Thoracic aorta (tissue), 2 donors: Measurements from ENCODE around the gene ST6GAL1. TPM values are rescaled to one million over a fixed set of nuclear protein-coding genes. Genes with fewer than 3 reads are reported as not detected.

Source experiments
- ATAC-seq: fragments of 150-250 bp; one replicate; pipeline ENCODE4 v1.8.0; 2017; ENCODE audit warnings: low read depth; ENCODE audit not compliant: insufficient number of reproducible peaks, low FRiP score
- DNase-seq: peaks from one replicate; pipeline ENCODE4 v3.0.0-alpha.2; 2020; ENCODE audit warnings: low spot score
- H3K27ac ChIP-seq, 2 donors: fragments of 200-600 bp; sonication (generic); 1 replicate in 1 of 2; 2 replicates in 1 of 2; pipeline ENCODE4 v1.5.1; 2016; ENCODE audit warnings: mild to moderate bottlenecking in 2 of 2, moderate library complexity in 2 of 2
- H3K27me3 ChIP-seq: fragments of 200-600 bp; sonication (generic); replicated peaks from 2 replicates; pipeline ENCODE4 v1.6.0; 2016; ENCODE audit warnings: mild to moderate bottlenecking; ENCODE audit not compliant: insufficient read depth
- H3K36me3 ChIP-seq: fragments of 200-600 bp; sonication (generic); one replicate; pipeline ENCODE4 v1.5.1; 2016
- H3K4me1 ChIP-seq, 2 donors: fragments of 200-600 bp; sonication (generic); 1 replicate in 1 of 2; 2 replicates in 1 of 2; pipeline versions ENCODE4 v1.5.1 to v1.6.0; 2016; ENCODE audit warnings: low read depth in 2 of 2, mild to moderate bottlenecking in 1 of 2; ENCODE audit not compliant: control insufficient read depth in 1 of 2
- H3K4me3 ChIP-seq: fragments of 200-600 bp; sonication (generic); 2 replicates; pipeline ENCODE4 v1.5.1; 2016; ENCODE audit warnings: mild to moderate bottlenecking
- H3K9me3 ChIP-seq: fragments of 200-600 bp; sonication (generic); 2 replicates; pipeline ENCODE4 v1.5.1; 2016
- total RNA-seq, 2 donors: library from RNA; depleted of rRNA; stranded (reverse); fragments of >200 nt; gene quantifications; one replicate each; pipeline versions ENCODE4 v1.1.0 to v1.2.3, GENCODE V29; 2016
- TF ChIP-seq, protein P1 (sequence below): fragments of 200-600 bp; sonication (generic); IDR thresholded peaks from one replicate; pipeline ENCODE4 v1.5.1; 2019; ENCODE audit warnings: antibody characterized with exemption

Gene ST6GAL1
- total RNA-seq, 2 donors from 2014 or later, result 89.5 to 141 TPM

DNA sequence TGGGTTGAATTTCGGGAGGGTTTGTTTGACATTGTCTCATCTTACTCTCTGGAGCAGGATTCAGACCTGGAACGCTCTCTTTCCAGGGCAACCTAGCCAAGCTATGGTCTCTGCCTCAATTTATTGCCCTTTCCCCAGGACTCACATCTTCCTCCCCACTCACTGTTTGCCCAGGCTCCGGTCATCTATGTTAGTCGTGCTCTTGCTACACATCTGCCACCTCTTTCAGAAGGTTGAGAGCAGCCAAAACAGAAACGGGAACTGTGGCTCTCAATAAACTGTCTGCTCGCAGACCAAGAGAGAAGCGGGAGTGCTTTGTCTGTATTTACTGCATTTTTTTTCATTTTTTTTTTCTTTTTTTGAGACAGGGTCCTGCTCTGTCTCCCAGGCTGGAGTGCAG lies 81.6 kb downstream of the ST6GAL1 start:
- TF ChIP-seq, protein P1, sequence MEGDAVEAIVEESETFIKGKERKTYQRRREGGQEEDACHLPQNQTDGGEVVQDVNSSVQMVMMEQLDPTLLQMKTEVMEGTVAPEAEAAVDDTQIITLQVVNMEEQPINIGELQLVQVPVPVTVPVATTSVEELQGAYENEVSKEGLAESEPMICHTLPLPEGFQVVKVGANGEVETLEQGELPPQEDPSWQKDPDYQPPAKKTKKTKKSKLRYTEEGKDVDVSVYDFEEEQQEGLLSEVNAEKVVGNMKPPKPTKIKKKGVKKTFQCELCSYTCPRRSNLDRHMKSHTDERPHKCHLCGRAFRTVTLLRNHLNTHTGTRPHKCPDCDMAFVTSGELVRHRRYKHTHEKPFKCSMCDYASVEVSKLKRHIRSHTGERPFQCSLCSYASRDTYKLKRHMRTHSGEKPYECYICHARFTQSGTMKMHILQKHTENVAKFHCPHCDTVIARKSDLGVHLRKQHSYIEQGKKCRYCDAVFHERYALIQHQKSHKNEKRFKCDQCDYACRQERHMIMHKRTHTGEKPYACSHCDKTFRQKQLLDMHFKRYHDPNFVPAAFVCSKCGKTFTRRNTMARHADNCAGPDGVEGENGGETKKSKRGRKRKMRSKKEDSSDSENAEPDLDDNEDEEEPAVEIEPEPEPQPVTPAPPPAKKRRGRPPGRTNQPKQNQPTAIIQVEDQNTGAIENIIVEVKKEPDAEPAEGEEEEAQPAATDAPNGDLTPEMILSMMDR, result no peak
- Histone ChIP-seq H3K27me3 (no peaks in the 10 kb centered on the region), H3K9me3 (no peaks in the 10 kb centered on the region), H3K36me3 (no peaks in the 10 kb centered on the region), H3K4me1 (peaks cover 24 to 51% of the 10 kb centered on the region in 2 donors), H3K27ac (peak overlapping the region; percentile 48 to 56), H3K4me3 (no peak overlapping the region)
- ATAC-seq (no peak), DNase-seq (no peak)

DNA sequence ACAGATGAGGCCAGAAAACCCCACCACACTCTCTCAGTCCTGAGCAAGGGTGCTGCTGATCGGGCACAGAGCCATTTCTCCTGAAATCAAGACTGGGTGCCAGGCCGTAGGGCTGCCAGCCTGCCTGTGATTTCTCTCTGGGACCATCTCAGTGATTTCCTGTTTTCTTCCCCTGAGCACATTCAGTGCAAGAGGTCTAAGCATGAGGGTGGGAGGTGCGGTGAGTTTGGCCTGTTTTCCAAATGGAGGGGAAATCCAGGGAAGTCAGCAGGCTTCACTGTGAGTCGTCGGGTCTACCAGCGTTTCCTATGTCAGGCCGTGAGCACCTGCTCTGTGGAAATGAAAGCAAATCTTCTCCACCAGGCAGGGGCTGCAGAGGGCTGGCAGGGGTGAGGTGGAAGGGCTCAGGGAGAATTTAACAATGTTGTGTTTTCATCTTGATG lies 82.3 kb downstream of the ST6GAL1 start:
- H3K27ac ChIP-seq, result peak overlapping the region; percentile 48 to 56

DNA sequence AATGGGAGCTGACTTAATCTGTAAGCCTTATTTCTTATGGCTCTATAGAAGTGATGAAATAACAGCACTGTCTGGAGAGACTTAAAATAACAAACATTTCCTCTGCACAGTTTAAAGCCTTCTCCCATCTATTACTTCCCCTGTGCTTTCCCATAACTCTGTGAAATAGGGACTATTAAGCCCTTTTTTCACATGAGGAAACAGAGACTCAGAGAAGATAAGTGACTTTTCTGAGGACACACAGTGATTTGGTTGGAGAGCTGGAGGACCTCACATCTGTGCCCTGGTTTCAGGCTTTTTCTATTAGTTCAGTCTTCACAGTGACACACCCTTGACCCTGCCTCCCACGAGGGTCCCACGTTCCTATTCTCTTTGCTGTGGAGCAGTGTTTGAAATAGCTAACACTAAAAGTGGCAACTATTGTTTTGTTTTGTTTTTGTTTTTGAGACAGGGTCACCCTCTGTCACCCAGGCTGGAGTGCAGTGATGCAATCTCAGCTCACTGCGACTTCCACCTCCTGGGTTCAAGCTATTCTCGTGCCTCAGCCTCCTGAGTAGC lies 82.9 kb downstream of the ST6GAL1 start:
- Histone ChIP-seq H3K4me3 (peak overlapping the region; percentile 37), H3K27me3 (no peaks in the 10 kb centered on the region), H3K4me1 (peaks cover 24 to 64% of the 10 kb centered on the region in 2 donors), H3K9me3 (no peaks in the 10 kb centered on the region), H3K27ac (peak overlapping the region in 1 of 2 donors; percentile 56), H3K36me3 (no peaks in the 10 kb centered on the region)
- DNase-seq, result no peak
- TF ChIP-seq, protein P1, result no peak
- ATAC-seq, result no peak

More for the DNA sequence above, 82.3 kb downstream of the ST6GAL1 start:
- H3K4me3 ChIP-seq, result peak overlapping the region; percentile 37
- no peaks in the 10 kb centered on the region for H3K36me3 ChIP-seq
- H3K9me3 ChIP-seq, result no peaks in the 10 kb centered on the region
- ATAC-seq, result peak; percentile 15
- TF ChIP-seq, protein P1, result no peak
- H3K4me1 ChIP-seq, result peaks cover 24 to 58% of the 10 kb centered on the region in 2 donors
- no peaks in the 10 kb centered on the region for H3K27me3 ChIP-seq
- no peak for DNase-seq

DNA sequence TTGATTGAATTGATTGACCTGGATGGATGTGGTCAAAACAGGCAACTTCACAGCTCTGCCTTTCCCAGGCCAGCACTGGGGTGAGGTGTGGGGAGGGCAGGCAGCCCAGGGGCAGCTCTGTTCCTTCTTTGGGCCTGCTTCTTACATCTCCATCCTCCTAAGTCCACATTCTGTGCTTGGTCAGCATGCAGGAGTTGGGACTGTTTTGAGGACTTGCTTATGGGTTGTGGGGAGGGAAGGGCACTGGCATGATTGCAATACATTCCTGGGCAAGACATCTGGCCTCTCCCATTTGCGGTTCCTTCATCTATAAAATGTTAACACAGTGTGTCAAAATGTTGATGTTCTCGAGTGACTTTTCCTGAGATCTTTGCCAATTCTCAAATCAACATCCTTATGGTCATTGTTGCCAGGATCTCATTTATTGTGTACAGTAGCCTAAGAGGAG lies 84.1 kb downstream of the ST6GAL1 start:
- DNase-seq (no peak), ATAC-seq (no peak)
- H3K9me3 ChIP-seq, result no peaks in the 10 kb centered on the region
- no peak overlapping the region for H3K27ac ChIP-seq
- peaks cover 24 to 64% of the 10 kb centered on the region in 2 donors for H3K4me1 ChIP-seq
- H3K4me3 ChIP-seq, result no peak overlapping the region
- TF ChIP-seq, protein P1, result no peak
- no peaks in the 10 kb centered on the region for H3K27me3 ChIP-seq
- H3K36me3 ChIP-seq, result no peaks in the 10 kb centered on the region

DNA sequence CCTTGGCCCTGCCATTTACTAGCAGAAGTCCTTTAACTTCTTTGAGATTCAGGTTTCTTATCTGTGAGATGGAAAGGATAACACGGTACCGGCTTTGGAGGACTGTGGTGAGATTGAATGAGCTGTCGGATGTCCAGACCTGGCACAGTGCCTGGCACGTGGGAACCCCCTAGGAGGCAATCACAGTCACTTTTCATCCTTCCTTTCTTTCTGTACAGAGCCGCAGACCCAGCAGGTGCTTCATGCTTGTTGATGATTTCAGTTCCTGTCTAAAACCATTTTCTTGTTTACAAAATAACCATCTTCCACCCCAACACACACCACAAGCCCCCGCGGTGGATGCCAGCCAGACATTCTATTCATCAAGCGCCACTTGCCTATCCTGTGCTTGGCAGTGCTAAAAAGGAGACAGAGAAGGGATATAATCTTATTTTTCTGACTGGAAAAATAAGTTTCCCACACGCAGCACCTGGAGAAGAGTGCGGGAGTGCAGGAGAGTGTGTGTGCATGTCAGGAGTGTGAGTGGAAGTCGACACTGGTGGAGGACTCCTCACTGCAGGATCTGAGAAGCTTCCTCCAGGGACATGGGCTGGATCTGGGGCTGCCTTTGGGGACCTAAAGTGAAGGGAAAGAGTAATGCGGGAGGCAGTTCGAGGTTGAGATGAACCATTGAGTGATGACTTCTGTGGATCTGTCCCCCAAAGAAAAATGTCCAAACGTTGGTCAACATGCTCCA lies 85.7 kb downstream of the ST6GAL1 start:
- H3K27ac ChIP-seq, result peak overlapping the region in 1 of 2 donors; percentile 25
- no peak for ATAC-seq
- no peak for DNase-seq
- no peak overlapping the region for H3K4me3 ChIP-seq
- no peaks in the 10 kb centered on the region for H3K36me3 ChIP-seq
- peaks cover 24 to 58% of the 10 kb centered on the region in 2 donors for H3K4me1 ChIP-seq
- H3K9me3 ChIP-seq, result no peaks in the 10 kb centered on the region
- TF ChIP-seq, protein P1, result no peak
- no peaks in the 10 kb centered on the region for H3K27me3 ChIP-seq
